ENCODE measurements around the gene HOXA11.

Gene HOXA11

GRCh38 chr7:27202862-27203134 is 17.8 kb upstream of the HOXA11 start:
- in situ Hi-C loops (cut with HindIII; ENCODE audit: low pct_unique_long_range_greater_than_20kb, low sequenced_read_pairs) = no loop called here
- TF ChIP-seq JUND (IDR thresholded peaks at IDR 0.05; ENCODE audit: low read depth) = no peak

DNA sequence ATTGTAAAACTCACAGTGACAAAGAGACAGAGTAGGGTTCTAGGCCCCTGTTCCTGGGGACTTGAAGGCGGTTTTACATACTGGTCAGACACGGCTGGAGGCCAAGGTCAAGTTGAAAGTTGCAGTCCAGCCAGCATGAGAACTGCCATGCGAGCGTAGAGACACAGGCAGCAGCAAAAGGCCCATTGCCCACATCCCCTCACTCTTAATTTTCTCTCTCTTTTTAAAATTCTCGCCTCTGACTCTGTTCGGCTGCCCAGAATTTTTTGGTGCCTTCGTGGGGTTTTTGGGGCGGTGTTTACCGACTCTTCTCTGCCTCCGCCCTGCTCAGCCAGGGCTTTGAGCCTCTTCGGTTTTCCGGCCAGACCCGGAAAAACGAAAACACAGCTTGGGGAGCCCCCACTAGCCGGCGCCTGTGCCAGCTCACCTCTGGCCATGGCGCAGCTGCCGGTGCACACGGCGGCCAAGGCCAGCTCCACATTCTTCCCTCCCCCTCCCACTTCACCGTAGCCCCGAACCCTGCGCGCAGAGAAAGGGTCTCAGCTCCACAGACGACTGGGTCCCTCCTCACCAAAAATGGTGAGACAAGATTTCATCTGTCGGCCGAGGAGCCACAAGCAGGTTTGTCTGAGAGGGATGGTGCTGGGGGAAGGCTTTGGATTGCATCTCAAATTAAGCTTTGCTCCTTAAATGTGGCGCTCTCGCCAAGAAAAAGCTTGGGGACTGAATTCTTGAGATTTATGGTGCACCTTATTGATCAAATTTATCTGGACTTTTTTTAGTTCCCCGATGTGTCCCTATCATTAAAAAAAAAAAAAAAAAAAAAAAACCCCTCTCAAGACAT is 17.2 kb upstream of the HOXA11 start:
- TF ChIP-seq JUND (IDR thresholded peaks at IDR 0.05; ENCODE audit: low read depth) = no peak
- in situ Hi-C loops (cut with HindIII; ENCODE audit: low pct_unique_long_range_greater_than_20kb, low sequenced_read_pairs) = no loop called here

More at GRCh38 chr7:27202862-27203134, 17.8 kb upstream of the HOXA11 start:
- no peak for DNase-seq (ENCODE audit: low read depth in 1 of 2, low spot score in 1 of 2)

GRCh38 chr7:27201580-27202017 is 16.6 kb upstream of the HOXA11 start:
- no peak for DNase-seq (ENCODE audit: low read depth in 1 of 2, low spot score in 1 of 2)
- TF ChIP-seq JUND (IDR thresholded peaks at IDR 0.05; ENCODE audit: low read depth) = no peak
- in situ Hi-C loops (cut with HindIII; ENCODE audit: low pct_unique_long_range_greater_than_20kb, low sequenced_read_pairs) = no loop called here

More for the DNA sequence above, 17.2 kb upstream of the HOXA11 start:
- DNase-seq (ENCODE audit: low read depth in 1 of 2, low spot score in 1 of 2) = no peak

DNA sequence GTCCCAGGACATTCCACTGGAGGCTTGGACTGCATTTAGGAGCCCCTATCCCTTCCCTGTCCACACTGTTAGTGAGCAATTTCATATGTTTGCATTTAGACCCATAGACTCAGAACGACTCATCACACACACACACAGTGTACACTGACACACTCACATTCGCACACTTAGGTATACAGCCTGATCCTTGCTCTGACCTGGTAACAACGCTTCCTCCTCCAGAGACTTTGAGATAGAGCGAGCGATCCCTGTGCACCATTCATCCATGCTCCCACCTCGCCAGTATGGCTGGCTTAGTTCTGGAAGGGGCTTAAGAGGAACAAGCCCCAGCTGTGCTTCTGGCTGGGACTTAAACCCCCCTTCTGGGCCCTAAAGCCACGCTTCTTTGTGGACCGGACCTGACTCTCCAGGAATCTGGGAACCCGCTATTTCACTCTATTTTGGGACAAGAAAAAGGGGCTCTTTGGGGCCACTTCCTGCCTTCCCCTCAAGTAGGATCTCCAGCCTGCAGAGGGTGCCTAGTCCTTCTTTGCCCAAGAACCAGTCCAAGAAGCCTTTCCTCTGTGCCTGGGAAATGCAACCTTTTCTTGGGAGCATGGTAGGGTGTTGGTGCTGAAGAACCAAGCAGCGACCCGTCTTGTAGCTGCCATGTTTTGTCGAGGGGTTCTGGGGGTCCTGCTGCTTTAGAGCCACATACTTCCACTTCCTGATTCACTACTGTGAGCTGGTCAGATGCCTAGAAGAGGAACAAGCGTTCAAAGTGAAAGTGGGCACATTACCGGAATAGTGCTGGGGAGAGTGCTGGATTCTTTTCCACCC is 15.9 kb upstream of the HOXA11 start:
- in situ Hi-C loops (cut with HindIII; ENCODE audit: low pct_unique_long_range_greater_than_20kb, low sequenced_read_pairs) = no loop called here
- no peak for TF ChIP-seq JUND (IDR thresholded peaks at IDR 0.05; ENCODE audit: low read depth)
- no peak for DNase-seq (ENCODE audit: low read depth in 1 of 2, low spot score in 1 of 2)

- in situ Hi-C loops (cut with HindIII; ENCODE audit: low pct_unique_long_range_greater_than_20kb, low sequenced_read_pairs) = no loop called here
- DNase-seq (ENCODE audit: low read depth in 1 of 2, low spot score in 1 of 2) = no peak
- TF ChIP-seq JUND (IDR thresholded peaks at IDR 0.05; ENCODE audit: low read depth) = no peak
Measured at GRCh38 chr7:27199849-27200760, 15.1 kb upstream of the HOXA11 start, which contains the start of gene HOXA13. HOXA13 (minus strand) TSS chr7:27200091; CDS start chr7:27200077, 14 bp downstream.

DNA sequence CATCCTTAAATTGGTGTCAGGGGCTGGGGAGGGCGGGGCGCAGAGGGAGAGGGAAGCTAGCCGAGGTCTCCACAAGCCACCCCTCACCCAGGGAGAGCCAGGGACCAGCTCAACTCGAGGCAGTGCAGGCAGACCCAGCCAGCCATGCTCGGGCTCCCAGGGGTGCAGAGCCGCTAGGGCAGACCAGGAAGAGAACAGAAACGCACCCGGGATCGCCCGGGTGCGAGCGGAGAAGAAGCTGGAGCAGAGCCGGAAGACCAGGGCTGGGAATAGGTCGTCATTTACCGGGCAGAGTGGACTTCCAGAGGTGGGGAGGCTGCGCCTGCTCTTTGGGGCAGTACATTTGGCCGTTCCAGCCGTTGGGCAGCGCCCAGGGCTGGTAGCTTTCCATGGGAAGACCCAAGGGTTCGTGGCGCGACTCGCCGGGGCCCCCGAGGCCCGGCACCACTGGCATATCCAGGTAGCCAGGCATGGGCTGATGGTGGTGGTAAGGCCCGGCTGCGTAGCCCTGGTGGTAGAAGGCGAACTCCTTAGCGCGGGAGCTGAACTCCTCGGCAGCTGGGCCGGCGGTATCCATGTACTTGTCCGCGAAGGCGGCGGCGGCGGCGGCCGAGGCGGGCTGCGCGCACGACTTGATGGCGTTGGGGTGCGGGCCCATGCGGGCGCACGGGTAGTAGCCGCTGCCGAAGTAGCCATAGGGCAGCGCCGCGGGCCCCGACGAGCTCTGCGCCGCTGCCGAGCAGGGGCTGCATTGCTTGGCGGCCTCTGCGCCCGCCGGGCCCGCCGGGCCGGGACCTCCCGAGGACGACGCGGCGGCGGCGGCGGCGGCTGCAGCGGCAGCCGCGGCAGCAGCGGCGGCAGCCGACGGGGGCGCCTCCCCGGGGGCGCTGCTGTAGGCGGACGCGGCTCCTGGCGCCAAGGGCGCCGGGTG is 14.1 kb upstream of the HOXA11 start:
- in situ Hi-C loops (cut with HindIII; ENCODE audit: low pct_unique_long_range_greater_than_20kb, low sequenced_read_pairs) = no loop called here
- no peak for DNase-seq (ENCODE audit: low read depth in 1 of 2, low spot score in 1 of 2)
- no peak for TF ChIP-seq JUND (IDR thresholded peaks at IDR 0.05; ENCODE audit: low read depth)

DNA sequence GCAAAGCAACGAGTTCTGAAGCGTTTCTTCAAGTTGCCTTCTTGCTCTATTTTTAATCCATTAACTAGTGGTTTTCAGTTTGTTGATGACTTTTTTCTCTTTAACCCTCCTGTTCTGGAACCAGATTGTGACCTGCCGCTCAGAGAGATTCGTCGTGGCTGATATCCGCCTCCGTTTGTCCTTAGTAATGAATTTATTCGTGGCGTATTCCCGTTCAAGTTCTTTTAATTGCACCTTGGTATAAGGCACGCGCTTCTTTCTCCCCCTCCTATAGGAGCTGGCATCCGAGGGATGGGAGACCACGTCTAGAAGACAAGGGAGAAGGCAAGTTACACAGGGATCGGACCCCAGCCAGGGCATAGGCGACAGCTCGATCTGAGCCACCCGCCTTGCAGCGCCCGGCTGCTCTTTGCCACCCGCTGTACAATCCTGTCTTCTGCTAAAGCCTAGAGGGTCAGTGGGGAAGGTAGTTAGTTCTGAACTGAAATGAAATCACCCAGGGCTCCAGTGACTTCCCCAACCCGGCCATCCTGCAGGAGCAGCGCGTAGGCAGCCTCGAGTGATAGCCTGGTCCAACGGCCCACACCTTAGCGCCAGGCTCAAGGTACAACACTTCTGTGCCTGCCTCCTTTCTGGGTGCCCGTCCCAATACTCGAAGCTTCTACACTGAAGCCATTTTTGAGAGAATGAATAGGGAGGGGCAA is 13.3 kb upstream of the HOXA11 start:
- in situ Hi-C loops (cut with HindIII; ENCODE audit: low pct_unique_long_range_greater_than_20kb, low sequenced_read_pairs) = no loop called here
- no peak for DNase-seq (ENCODE audit: low read depth in 1 of 2, low spot score in 1 of 2)
- no peak for TF ChIP-seq JUND (IDR thresholded peaks at IDR 0.05; ENCODE audit: low read depth)

- DNase-seq (ENCODE audit: low read depth in 1 of 2, low spot score in 1 of 2) = no peak
- no peak for TF ChIP-seq JUND (IDR thresholded peaks at IDR 0.05; ENCODE audit: low read depth)
- in situ Hi-C loops (cut with HindIII; ENCODE audit: low pct_unique_long_range_greater_than_20kb, low sequenced_read_pairs) = no loop called here
Measured at GRCh38 chr7:27197137-27198042, 12.4 kb upstream of the HOXA11 start.

GRCh38 chr7:27196287-27196767 is 11.3 kb upstream of the HOXA11 start:
- in situ Hi-C loops (cut with HindIII; ENCODE audit: low pct_unique_long_range_greater_than_20kb, low sequenced_read_pairs) = no loop called here
- no peak for TF ChIP-seq JUND (IDR thresholded peaks at IDR 0.05; ENCODE audit: low read depth)
- DNase-seq (ENCODE audit: low read depth in 1 of 2, low spot score in 1 of 2) = peak; percentile 80 to 97
